ENCODE data around the gene DUSP19. TPM values are rescaled to one million over a fixed set of nuclear protein-coding genes. Genes with fewer than 3 reads are reported as not detected.
"Not testable (repeated sequence)": the region's sequence is repeated elsewhere in the genome, so short reads cannot be mapped to it uniquely, and the experiment has no call there.

Gene DUSP19
- polyA plus RNA-seq, 1 donor (not counting 4 experiments of a cell fraction or from before 2014, with no cell fraction given) = 1.1 TPM

DNA sequence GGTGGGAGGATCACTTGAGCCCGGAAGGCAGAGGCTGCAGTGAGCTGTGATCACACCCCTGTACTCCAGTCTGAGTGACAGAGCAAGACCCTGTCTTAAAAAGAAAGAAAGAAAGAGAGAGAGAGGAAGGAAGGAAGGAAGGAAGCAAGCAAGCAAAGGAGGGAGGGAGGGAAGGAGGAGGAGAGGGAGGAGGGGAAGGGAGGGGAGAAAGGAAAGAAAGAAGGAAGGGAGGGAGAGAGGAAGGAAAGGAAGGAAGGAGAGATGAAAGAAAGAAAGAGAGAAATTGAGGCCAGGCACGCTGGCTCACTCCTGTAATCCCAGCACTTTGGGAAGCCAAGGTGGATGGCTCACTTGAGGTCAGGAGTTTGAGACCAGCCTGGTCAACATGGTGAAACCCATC, 37.9 kb upstream of the DUSP19 start:
- Histone ChIP-seq H3K9me3 (ENCODE audit: control insufficient read depth, low read depth, low read length) (no peaks in the 10 kb centered on the region), H3K4me2 (ENCODE audit: control insufficient read depth, extremely low read depth, insufficient read depth, low read depth, low read length) (no peak overlapping the region), H3K27me3 (ENCODE audit: control insufficient read depth, extremely low read depth, insufficient read depth, low read length) (no peaks in the 10 kb centered on the region), H3K4me3 (ENCODE audit: control insufficient read depth in 2 of 3, extremely low read depth in 1 of 3, insufficient read depth in 2 of 3, low read depth in 1 of 3, low read length in 3 of 3) (no peak overlapping the region), H4K20me1 (ENCODE audit: control insufficient read depth, extremely low read depth, insufficient read depth, low read length) (no peaks in the 10 kb centered on the region), H3K79me2 (ENCODE audit: control insufficient read depth, insufficient read depth, low read length) (peaks cover 23% of the 10 kb centered on the region), H3K36me3 (ENCODE audit: control insufficient read depth in 2 of 2, extremely low read depth in 1 of 2, insufficient read depth in 2 of 2, low read length in 2 of 2) (no peaks in the 10 kb centered on the region), H3K4me1 (ENCODE audit: control insufficient read depth, extremely low read depth, insufficient read depth, low read length) (peaks cover 8% of the 10 kb centered on the region), H3K27ac (ENCODE audit: control insufficient read depth, insufficient read depth, low read length) (no peak overlapping the region), H3K9ac (ENCODE audit: control insufficient read depth, extremely low read depth, insufficient read depth, low read length) (no peak overlapping the region), H3K9me1 (ENCODE audit: control insufficient read depth, extremely low read depth, insufficient read depth, low read length) (no peaks in the 10 kb centered on the region), H2AFZ (ENCODE audit: control insufficient read depth, low read length) (no peak overlapping the region)
- FAIRE-seq (no peak), DNase-seq (ENCODE audit: low read depth, low spot score) (no peak)
- dilution Hi-C loops (cut with MboI; ENCODE audit: extremely low pct_ligation_motif_present, low sequenced_read_pairs) = no loop called here
- TF ChIP-seq EZH2 (IDR thresholded peaks at IDR 0.05; ENCODE audit: low read length) = no peak
- TF ChIP-seq, protein P1, sequence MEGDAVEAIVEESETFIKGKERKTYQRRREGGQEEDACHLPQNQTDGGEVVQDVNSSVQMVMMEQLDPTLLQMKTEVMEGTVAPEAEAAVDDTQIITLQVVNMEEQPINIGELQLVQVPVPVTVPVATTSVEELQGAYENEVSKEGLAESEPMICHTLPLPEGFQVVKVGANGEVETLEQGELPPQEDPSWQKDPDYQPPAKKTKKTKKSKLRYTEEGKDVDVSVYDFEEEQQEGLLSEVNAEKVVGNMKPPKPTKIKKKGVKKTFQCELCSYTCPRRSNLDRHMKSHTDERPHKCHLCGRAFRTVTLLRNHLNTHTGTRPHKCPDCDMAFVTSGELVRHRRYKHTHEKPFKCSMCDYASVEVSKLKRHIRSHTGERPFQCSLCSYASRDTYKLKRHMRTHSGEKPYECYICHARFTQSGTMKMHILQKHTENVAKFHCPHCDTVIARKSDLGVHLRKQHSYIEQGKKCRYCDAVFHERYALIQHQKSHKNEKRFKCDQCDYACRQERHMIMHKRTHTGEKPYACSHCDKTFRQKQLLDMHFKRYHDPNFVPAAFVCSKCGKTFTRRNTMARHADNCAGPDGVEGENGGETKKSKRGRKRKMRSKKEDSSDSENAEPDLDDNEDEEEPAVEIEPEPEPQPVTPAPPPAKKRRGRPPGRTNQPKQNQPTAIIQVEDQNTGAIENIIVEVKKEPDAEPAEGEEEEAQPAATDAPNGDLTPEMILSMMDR (optimal IDR thresholded peaks at IDR 0.05 in 1 of 3, IDR thresholded peaks at IDR 0.05 in 1 of 3, conservative IDR thresholded peaks at IDR 0.05 in 1 of 3; ENCODE audit: extremely low read depth in 1 of 3, insufficient read depth in 2 of 3, low read length in 3 of 3) = no peak

DNA sequence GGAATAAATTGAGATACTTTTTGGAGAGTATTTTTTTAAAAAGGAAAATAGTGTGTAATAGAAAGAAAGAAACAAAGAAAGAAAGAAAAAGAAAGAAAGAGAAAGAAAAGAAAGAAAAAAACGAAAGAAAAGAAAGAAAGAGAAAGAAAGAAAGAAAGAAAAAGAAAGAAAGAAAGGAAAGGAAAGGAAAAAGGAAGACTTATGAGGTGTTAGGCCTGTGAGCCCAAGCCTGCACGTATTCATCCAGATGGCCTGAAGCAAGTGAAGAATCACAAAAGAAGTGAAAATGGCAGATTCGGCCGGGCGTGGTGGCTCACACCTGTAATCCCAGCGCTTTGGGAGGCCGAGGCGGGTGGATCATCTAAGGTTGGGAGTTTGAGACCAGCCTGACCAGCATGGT, 35.0 kb upstream of the DUSP19 start:
- H3K9me3 ChIP-seq (ENCODE audit: control insufficient read depth, low read depth, low read length); H3K79me2 ChIP-seq (ENCODE audit: control insufficient read depth, insufficient read depth, low read length); H2AFZ ChIP-seq (ENCODE audit: control insufficient read depth, low read length); H4K20me1 ChIP-seq (ENCODE audit: control insufficient read depth, extremely low read depth, insufficient read depth, low read length); H3K9me1 ChIP-seq (ENCODE audit: control insufficient read depth, extremely low read depth, insufficient read depth, low read length); H3K27ac ChIP-seq (ENCODE audit: control insufficient read depth, insufficient read depth, low read length); H3K27me3 ChIP-seq (ENCODE audit: control insufficient read depth, extremely low read depth, insufficient read depth, low read length); FAIRE-seq; H3K9ac ChIP-seq (ENCODE audit: control insufficient read depth, extremely low read depth, insufficient read depth, low read length); H3K4me2 ChIP-seq (ENCODE audit: control insufficient read depth, extremely low read depth, insufficient read depth, low read depth, low read length); DNase-seq (ENCODE audit: low read depth, low spot score); dilution Hi-C loops (cut with MboI; ENCODE audit: extremely low pct_ligation_motif_present, low sequenced_read_pairs); H3K4me1 ChIP-seq (ENCODE audit: control insufficient read depth, extremely low read depth, insufficient read depth, low read length); H3K36me3 ChIP-seq (ENCODE audit: control insufficient read depth in 2 of 2, extremely low read depth in 1 of 2, insufficient read depth in 2 of 2, low read length in 2 of 2); H3K4me3 ChIP-seq (ENCODE audit: control insufficient read depth in 2 of 3, extremely low read depth in 1 of 3, insufficient read depth in 2 of 3, low read depth in 1 of 3, low read length in 3 of 3): not testable (repeated sequence)

DNA sequence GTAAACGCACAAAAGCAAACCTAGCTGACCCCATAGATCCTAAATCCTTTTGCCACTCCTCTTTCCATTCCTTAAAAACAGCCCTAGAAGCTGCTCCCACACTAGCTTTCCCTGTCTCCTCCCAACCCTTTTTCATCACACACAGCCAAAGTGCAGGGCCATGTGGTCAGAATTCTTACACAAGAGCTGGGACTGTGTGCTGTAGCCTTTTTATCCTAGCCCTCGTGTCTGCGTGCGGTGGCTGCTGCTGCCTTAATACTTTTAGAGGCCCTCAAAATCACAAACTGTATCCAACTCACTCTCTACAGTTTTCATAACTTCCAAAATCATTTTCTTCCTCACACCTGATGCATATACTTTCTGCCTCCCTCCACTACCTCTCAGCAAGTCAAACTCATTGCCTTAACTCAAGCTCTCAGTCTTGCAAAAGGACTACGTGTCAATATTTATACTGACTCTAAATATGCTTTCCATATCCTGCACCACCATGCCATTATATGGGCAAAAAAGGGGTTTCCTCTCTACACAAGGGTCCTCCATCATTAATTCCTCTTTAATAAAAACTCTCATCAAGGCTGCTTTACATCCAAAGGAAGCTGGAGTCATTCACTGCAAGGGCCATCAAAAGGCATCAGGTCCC, 30.9 kb upstream of the DUSP19 start:
- dilution Hi-C loops (cut with MboI; ENCODE audit: extremely low pct_ligation_motif_present, low sequenced_read_pairs); H3K4me2 ChIP-seq (ENCODE audit: control insufficient read depth, extremely low read depth, insufficient read depth, low read depth, low read length); DNase-seq (ENCODE audit: low read depth, low spot score); H3K27ac ChIP-seq (ENCODE audit: control insufficient read depth, insufficient read depth, low read length); H3K4me3 ChIP-seq (ENCODE audit: control insufficient read depth in 2 of 3, extremely low read depth in 1 of 3, insufficient read depth in 2 of 3, low read depth in 1 of 3, low read length in 3 of 3); H3K27me3 ChIP-seq (ENCODE audit: control insufficient read depth, extremely low read depth, insufficient read depth, low read length); H3K9me1 ChIP-seq (ENCODE audit: control insufficient read depth, extremely low read depth, insufficient read depth, low read length); H4K20me1 ChIP-seq (ENCODE audit: control insufficient read depth, extremely low read depth, insufficient read depth, low read length); H2AFZ ChIP-seq (ENCODE audit: control insufficient read depth, low read length); H3K79me2 ChIP-seq (ENCODE audit: control insufficient read depth, insufficient read depth, low read length); H3K36me3 ChIP-seq (ENCODE audit: control insufficient read depth in 2 of 2, extremely low read depth in 1 of 2, insufficient read depth in 2 of 2, low read length in 2 of 2); H3K9me3 ChIP-seq (ENCODE audit: control insufficient read depth, low read depth, low read length); H3K9ac ChIP-seq (ENCODE audit: control insufficient read depth, extremely low read depth, insufficient read depth, low read length); FAIRE-seq; H3K4me1 ChIP-seq (ENCODE audit: control insufficient read depth, extremely low read depth, insufficient read depth, low read length): not testable (repeated sequence)

All from keratinocyte (primary cell).